Measurements from ENCODE around the gene IL15. TPM values are rescaled to one million over a fixed set of nuclear protein-coding genes. Genes with fewer than 3 reads are reported as not detected.

IL15 gene
- total and polyA plus RNA-seq, 2 of the 4 experiments (the other 2 are of a cell fraction), result 5.0 to 5.2 TPM

DNA sequence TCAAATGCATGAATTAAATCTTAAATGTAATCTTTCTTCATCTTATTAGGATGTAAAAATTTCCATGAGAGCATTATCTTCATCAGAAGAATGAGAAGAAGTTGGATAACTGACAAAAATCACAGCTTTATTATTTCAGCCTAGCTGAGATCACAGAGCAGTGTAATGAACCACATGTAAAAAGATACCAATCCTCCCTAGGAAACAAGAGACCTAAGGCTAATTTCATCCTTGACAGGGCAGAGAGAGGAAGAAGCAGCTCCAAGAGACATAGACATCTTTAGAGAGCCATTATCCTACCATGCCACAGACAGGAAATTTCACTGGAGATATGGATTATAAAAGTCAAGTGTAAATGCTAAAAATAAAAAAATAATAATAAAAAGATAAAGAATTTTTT is 40.9 kb upstream of the IL15 start:
- no peak overlapping the region for H3K14ac ChIP-seq (replicated peaks; ENCODE audit: low read depth, low read length)
- H3K4ac ChIP-seq (ENCODE audit: low read depth, low read length), result no peak overlapping the region
- no peaks in the 10 kb centered on the region for H3K36me3 ChIP-seq (ENCODE audit: control insufficient read depth, insufficient read depth, low read length)
- H3K27me3 ChIP-seq (ENCODE audit: control insufficient read depth, insufficient read depth, low read length), result no peaks in the 10 kb centered on the region
- no peak overlapping the region for H4K8ac ChIP-seq (ENCODE audit: low read depth in 2 of 2, low read length in 2 of 2)
- no peak overlapping the region for H2BK120ac ChIP-seq (ENCODE audit: low read depth, low read length)
- H3K4me1 ChIP-seq (ENCODE audit: control insufficient read depth, insufficient read depth, low read length), result no peaks in the 10 kb centered on the region
- in situ Hi-C loops (cut with MboI; ENCODE audit: low sequenced_read_pairs) (no loop called here), dilution Hi-C loops (cut with HindIII; ENCODE audit: low sequenced_read_pairs, unreplicated experiment) (no loop called here), intact Hi-C loops (cut with micrococcal nuclease) (no loop called here)
- no peak overlapping the region for H2BK15ac ChIP-seq (ENCODE audit: low read depth, low read length)
- no peaks in the 10 kb centered on the region for H3K9me1 ChIP-seq (ENCODE audit: insufficient read depth, low read length)
- no peak overlapping the region for H2AK5ac ChIP-seq (ENCODE audit: low read depth, low read length)
- ChIA-PET POLR2A (ENCODE audit: unreplicated experiment) (no interaction called here), CTCF (no interaction called here)
- H4K91ac ChIP-seq (ENCODE audit: insufficient read depth, low read depth, low read length), result no peak overlapping the region
- DNase-seq (no peak), ATAC-seq (ENCODE audit: low read depth) (no peak)
- H3K23ac ChIP-seq (ENCODE audit: low read depth, low read length), result no peak overlapping the region
- H3K9ac ChIP-seq (ENCODE audit: low read depth, low read length), result no peak overlapping the region
- no peaks in the 10 kb centered on the region for H3K79me1 ChIP-seq (ENCODE audit: low read depth in 1 of 2, low read length in 2 of 2)
- H3K9me3 ChIP-seq (ENCODE audit: control insufficient read depth, insufficient read depth, low read length), result peaks cover 4% of the 10 kb centered on the region
- no peak overlapping the region for H3K4me3 ChIP-seq (ENCODE audit: insufficient read depth, low read depth, low read length)
- H4K20me1 ChIP-seq (ENCODE audit: insufficient read depth, low read length), result no peaks in the 10 kb centered on the region
- H2AK9ac ChIP-seq (replicated peaks; ENCODE audit: low read depth, low read length, poor library complexity), result no peak overlapping the region
- no peak overlapping the region for H2BK20ac ChIP-seq (ENCODE audit: low read depth, low read length)
- H3K4me2 ChIP-seq (ENCODE audit: low read depth, low read length), result no peak overlapping the region
- H3K56ac ChIP-seq (ENCODE audit: extremely low read depth, insufficient read depth, low read length), result no peak overlapping the region
- BruUV-seq (replicated peaks), result no TSS peak
- no peak overlapping the region for H2BK5ac ChIP-seq (ENCODE audit: low read depth, low read length, poor library complexity, severe bottlenecking)
- H4K5ac ChIP-seq (ENCODE audit: low read depth, low read length), result no peak overlapping the region
- H3K18ac ChIP-seq (ENCODE audit: low read depth, low read length), result no peak overlapping the region
- H2AFZ ChIP-seq (replicated peaks; ENCODE audit: low read length, poor library complexity), result no peak overlapping the region
- no peak overlapping the region for H3K27ac ChIP-seq (ENCODE audit: insufficient read depth, low read length)
- no peak for TF ChIP-seq MXI1 (IDR thresholded peaks at IDR 0.05; ENCODE audit: borderline replicate concordance, low read depth, low read length)
- TF ChIP-seq RCOR1 (IDR thresholded peaks at IDR 0.05; ENCODE audit: insufficient replicate concordance, low read length), result no peak

All from IMR-90 (cell line).